Stimulated activated CD8-positive, alpha-beta memory T cell treated with anti-CD3 and anti-CD28 coated beads, Interleukin-2, amount 100 ng/mL, for 1 hour (primary cell): Measurements from ENCODE around the gene FXYD7.
"Not testable (repeated sequence)": the region's sequence is repeated elsewhere in the genome, so short reads cannot be mapped to it uniquely, and the experiment has no call there.

Source experiments
- DNase-seq, 2 donors: peaks; one replicate each; pipeline ENCODE4 v3.0.0-alpha.2; 2020; ENCODE audit warnings: low read depth in 2 of 2

Gene FXYD7

DNA sequence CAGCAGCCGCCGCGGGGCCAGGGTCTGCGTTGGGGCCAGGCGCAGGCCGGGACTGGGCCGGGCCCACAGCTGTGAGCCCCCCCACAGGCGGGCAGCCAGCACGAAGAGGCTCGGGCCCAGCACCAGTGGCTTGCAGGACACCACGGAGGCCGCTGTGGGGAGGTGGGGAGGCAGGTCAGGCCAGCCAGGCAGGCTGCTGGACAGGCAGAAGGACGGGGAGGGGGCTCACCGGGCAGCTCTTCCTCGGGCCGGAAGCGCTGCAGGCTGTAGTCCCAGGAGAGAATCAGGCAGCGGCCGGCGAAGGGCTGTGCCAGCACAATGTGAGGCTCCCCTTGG lies 16.5 kb upstream of the FXYD7 start:
- no peak for DNase-seq

DNA sequence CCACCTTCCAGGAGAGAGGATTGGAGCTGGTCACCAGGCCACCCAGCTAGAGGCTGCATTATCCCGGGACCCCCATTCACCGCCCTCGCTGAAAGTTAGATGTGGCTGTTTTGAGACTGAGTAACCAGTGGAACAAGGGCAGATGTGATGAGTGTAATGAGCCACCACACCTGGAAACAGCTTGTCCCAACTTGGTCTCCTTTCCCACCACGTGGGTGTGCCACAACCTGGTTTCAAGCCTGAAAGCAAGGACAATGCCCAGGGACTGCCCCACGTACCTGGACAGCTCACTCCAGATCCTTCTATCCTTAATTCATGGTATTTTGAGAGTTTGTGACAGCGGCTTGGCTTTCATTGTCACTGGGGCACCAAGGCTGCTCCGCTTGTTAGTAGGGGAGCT lies 15.2 kb upstream of the FXYD7 start:
- no peak for DNase-seq

DNA sequence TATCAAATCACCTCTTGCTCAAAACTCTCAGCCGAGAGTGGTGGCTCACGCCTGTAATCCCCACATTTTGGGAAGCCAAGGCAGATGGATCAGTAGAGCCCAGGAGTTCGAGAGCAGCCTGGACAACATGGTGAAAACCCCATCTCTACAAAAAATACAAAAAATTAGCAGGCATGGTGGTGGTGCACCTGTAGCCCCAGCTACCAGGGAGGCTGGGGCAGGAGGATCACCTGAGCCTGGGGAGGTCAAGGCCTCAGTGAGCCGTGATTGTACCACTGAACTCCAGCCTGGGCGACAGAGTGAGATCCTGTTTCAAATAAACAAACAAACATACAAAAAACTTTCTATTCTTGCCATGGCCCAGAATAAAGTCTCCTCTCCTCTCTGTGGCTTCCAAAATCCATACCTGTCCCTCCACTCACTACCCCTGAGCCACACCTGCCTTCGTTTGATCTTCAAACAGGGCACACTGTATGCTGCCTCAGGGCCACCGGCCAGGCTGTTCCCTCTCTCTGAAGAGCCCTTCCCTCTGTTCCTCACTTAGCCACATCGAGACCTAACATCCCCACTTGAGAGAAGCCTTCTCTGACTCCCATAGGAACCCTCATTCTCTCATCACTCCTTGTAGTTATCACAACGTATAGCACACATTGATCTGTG lies 14.5 kb upstream of the FXYD7 start:
- no peak for DNase-seq

DNA sequence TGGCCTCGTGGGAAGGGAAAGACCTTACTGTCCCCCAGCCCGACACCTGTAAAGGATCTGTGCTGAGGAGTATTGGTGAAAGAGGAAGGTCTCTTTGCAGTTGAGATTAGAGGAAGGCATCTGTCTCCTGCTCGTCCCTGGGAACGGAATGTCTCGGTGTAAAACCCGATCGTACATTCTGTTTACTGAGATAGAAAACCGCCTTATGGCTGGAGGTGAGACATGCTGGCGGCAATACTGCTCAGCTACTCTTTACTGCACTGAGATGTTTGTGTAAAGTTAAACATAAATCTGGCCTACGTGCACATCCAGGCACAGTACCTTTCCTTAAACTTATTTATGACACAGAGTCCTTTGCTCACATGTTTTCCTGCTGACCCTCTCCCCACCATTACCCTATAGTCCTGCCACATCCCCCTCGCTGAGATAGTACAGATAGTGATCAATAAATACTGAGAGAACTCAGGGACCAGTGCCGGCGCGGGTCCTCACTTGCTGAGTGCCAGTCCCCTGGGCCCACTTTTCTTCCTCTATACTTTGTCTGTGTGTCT lies 13.3 kb upstream of the FXYD7 start:
- not testable (repeated sequence) for DNase-seq

DNA sequence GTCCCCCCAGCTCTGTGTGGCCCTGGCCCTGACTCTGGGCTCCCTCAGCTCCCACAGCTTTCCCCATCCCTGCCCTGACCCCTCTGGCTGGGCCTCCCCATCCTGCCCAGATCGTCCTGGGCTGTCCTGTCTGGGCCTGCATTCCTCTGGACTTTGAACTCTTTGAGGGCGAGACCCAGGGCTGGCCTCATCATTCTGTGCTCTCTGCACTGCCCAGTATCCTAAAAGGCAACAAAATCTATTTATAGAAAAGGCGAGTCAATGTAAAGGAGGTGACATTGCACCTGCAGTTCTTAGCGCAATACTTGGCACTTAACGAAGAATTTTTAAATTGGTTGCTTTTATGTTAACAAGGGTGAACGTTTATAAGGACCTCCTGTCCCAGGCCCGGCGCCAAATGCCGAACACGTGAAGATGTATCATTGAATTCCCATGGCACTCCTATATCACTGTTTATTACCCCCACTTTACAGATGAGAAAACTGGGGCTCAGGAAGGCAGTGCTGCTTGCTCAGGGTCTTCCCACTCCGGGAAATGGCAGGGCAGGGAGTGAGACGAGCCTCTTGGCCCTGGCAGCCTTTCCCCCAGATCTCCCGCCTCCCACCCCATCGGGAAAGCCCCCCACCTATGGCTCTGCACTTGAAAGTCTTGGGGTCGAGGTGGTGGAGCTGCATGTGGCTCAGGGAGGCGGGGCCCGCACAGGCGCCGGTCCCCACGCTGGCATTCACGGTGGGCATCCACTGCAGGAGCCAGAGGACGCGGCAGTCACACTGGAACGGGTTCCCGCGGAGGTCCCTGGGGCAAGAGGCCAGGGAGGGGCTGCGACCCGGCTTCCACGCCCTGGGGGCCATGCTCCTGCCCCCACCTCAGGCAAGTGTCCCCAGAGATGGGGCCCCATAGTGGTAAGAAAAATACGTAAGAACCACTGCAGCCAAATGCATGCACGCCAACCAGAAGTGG lies 12.0 kb upstream of the FXYD7 start:
- DNase-seq = no peak

DNA sequence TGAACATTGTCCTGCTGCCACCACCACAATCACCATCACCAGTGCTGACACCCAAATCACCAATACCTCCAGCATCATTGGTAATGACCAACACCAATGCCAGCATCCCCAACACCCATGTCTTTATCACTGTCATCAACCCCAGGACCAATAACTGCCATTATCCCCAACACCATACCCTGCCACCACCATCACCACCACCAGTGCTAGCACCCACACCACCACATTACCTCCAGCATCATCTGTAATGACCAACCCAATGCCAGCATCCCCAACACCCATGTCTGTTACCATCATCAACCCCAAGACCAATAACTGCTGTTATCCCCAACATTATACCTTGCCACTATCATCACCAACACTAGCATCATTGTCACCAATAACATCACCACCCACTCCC lies 10.8 kb upstream of the FXYD7 start:
- DNase-seq = no peak

DNA sequence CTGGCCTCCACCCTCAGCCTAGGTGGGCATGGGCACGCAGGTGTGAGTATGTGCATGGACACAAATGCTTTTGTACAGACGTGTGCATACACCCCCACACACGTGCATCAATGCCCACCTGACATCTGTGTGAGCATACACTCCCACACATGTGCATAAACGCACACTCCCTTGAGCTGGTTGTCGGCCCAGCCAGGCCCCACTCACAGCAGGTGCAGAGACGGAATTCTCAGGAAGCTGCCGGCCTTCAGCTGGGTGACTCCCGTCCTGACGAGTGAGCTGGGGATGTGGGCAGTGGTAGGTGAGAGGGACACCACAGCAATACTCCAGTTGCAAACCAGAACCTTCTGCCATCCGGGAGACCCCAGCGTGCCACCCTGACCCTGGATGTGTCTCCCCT lies 9.2 kb upstream of the FXYD7 start:
- no peak for DNase-seq

DNA sequence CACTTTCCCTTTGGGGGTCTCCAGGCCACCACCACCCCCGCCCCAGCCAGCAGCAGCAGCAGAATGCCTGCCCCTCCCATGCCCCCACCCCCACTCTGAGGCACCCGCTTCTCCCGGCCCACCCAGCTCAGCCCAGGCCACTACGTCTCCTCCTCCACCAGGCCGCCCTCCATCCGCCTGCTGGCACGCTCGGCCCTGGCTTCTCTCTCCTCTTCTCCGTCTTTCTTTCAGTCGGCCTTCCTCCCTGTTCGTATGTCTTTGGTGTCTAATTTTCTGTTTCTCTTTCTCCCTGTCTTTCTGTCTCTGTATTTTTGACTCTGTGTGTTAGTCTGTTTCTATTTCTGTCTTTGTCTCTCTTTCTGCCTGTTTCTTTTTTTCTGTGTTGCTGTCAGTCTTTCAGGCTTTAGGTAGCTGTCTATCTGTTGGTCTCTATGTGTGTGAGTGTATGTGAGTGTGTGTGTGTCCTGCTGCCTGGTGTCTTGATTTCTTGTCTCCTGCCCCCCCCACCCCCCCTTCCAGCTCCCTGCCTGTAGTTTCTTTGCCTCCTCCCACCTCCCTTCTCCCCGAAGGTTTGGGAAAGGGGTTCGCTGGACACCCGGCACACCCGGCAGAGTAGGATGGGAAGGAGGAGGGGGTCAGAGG lies 8.3 kb upstream of the FXYD7 start, which contains the start of gene LGI4:
TSS of gene LGI4 (minus strand) at position 459 of the 642 bp plus-strand sequence. CDS start at position 80, 379 bp downstream.
- no peak for DNase-seq

DNA sequence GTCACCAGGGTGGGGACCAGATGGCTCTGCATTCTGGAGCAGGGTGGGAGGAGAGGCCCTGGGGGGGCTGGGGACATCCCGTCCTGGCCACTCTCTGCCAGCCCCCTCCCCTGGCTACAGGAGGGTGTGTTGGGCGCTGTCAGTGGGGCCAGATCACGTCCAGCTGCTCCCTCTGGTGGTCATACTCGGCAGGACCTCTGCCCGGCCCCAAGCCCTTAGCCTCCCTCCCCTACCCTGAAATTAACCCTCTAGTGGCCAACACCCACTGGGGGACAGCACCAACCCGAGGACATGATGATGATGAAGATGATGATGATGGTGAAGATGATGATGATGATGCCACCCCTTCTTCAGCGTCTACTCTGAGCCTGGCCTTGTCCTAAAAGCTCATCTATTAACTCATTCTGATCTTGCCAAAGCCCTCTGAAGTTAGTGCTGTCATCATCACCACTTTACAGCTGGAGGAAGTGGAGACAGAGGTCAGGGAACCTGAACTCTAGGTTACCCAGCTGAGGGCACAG lies 7.6 kb upstream of the FXYD7 start:
- DNase-seq = peak; percentile 27 to 36

DNA sequence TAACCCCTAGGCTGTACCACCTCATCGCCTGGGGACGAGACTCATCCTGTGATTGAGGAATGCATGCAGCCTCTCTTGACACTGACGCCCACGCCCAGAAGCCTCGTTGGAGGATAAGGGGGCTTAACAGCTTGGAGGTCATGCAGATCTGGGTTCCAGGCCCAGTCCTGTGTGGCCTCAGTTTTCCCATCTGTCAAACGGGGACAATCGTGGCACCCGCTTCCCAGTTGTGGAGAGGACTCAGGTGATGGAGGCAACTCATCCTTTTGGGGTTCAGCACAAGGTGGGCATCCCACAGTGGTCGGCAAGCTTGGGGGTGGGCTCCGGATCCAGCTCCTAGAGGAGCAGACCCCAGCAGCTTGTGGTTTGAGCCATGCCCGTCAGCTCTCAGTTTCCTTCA lies 6.8 kb upstream of the FXYD7 start:
- DNase-seq = no peak

DNA sequence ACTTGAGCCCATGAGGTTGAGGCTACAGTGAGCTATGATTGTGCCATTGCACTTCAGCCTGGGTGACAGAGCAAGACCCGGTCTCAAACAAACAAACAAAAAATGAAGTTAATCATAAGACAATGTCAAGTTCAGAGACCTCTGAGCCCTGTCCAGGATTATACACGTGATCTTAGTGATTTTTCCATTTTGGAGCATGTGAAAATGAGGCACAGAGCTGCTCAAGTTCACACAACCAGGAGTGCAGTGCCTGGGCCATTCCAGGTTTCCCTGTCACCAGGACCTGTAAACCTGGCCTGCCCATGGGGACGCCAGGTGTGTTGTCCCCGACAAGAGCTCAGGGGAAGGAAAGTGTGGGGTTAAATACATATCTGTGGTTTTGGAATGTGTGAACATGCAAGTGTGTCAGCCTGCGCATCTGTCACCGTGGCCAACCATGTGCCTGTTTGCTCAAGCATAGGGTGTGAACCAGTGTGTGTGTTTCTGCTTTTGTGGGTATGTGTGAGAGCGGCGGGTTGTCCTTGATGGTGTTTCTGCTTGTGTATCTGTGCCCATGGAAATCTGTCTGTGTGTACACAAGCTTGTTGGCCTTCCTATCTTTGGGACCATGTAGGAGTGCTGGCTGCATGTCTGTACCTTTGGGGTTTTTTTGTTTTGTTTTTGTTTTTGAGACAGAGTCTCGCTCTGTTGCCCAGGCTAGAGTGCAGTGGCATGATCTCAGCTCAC lies 5.9 kb upstream of the FXYD7 start:
- no peak for DNase-seq

DNA sequence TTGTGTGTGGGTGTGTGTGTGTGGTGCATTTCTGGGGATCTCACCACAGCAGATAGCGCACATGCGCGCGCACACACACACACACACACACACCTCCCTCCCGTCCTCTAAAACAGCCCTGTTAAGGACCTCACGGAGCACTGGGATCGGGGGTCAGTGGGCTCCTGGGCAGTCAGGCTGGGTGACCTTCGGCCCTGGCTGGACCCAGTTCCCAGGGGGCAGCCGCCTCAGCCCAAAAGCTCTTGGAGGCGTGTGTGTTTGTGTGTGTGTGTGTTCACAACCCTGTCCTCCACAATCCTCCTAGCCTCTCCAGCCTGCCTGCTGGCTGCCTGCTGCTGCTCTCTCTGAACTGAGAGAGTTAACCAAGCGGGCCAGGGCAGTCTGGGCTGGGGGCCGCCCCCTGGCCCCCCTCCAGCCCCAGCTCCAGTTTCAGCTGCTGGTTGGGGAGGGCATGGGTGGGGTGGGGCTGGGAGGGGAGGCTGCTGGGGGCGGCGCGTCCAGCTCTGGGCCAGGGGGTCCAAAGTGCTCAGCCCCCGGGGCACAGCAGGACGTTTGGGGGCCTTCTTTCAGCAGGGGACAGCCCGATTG lies 4.7 kb upstream of the FXYD7 start, which contains the start of gene FXYD1:
TSS of gene FXYD1 (plus strand) at position 520 of the 588 bp plus-strand sequence. CDS start 1,256 bp downstream, outside the sequence.
- DNase-seq = no peak

DNA sequence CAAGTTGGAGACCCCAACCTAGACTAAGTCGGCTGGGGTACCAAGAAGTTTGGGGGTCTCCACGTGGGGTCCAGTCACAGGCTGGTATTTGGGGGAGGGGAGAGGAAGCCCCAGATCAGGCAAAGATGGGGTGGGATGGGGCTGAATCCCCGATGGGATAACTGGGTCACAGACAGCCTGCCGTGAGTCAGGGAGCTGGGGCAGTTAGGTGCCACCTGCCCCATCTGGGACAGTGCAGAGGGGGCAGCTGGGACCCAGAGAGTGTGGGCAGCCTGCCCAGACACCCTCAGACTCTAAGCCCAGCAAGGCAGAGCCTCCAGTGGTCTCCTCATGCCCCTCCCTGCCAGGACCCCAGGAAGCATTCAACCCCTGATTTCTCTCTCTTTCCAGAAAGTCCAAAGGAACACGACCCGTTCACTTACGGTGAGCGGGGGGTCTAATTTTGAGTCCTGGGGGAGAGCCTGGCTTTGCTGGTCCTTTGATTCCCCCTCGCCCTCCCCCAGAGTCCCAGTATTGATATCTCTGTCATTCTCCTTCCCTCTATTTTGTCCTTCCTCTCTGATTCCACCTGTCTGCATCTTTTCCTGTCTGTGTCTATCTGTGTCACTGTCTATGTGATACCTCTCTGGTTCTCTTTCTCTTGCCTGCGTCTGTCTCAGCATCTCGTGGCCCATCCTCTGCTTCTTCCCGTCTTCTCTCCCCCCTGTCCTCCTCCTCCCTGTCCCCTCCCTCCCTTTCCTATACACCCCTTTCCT lies 2.7 kb upstream of the FXYD7 start:
- DNase-seq = no peak

DNA sequence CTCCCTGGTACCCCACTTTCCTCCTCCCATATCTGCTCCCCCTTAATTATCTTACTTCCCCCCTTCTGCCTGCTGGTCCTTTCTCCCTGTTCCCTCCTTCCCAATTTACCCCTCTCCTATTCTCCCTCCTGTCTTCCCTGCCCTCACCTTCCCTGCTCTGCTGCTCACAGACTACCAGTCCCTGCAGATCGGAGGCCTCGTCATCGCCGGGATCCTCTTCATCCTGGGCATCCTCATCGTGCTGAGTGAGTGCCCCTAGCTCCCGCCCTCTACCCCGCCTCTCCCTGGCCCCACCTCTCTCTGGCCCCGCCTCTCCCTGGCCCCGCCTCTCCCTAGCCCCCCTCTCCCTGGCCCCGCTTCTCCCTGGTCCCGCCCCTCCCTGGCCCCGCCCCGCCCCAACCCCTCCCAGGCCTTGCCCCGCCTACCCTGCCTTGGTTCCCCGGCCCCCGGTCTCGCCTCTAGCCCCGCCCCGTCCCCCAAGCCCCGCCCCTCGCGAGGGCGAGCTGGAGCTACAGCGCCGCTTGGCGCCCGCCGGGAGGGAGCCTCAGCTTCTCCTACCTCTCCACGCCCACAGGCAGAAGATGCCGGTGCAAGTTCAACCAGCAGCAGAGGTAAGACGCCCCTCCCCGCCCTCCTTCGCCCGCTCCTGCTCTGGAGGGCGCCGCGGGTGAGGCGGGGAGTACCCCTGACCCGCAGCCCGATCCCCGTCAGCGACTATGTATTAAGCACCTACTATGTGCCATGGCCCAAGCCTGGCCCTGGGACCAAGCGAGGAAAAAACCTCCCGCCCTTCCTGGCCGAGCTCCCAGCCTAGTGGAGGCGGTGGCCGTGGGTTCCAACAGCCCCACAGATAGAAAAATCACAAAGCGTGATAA lies 1.9 kb upstream of the FXYD7 start:
- DNase-seq = peak; percentile 91 to 95

DNA sequence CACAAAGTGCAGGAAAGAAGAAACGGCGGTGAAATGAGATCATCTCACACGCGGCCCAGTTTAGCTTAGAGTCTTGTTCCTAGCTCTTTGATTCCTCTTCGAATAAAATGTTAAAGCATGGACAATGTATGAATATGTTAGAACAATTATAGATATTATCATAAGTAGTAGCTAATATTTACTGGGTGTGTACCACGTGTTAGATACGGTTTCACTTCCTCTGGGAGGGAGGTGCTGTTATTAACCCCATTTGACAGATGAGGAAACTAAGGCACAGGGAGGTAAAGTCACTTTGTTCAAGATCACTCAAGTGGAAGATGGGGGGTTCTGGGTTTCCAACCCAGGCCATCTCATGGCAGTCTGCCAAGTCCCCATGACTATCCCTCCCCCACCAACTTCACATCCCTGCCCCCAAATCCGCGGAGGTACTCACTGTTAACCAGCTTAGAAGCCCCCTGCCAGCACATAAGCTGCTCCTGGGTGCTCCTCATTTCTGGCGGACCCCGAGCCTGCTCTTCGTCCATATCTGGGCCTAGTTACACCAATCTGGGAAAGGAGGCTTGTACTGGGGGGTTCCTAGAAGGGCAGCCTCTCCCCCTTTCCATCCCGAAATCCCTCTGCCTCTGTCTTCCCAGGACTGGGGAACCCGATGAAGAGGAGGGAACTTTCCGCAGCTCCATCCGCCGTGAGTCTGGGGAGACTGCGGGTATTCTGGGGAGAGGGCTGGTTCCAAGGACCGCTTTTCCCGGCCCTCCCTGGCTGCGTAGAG lies 1.0 kb upstream of the FXYD7 start:
- no peak for DNase-seq

DNA sequence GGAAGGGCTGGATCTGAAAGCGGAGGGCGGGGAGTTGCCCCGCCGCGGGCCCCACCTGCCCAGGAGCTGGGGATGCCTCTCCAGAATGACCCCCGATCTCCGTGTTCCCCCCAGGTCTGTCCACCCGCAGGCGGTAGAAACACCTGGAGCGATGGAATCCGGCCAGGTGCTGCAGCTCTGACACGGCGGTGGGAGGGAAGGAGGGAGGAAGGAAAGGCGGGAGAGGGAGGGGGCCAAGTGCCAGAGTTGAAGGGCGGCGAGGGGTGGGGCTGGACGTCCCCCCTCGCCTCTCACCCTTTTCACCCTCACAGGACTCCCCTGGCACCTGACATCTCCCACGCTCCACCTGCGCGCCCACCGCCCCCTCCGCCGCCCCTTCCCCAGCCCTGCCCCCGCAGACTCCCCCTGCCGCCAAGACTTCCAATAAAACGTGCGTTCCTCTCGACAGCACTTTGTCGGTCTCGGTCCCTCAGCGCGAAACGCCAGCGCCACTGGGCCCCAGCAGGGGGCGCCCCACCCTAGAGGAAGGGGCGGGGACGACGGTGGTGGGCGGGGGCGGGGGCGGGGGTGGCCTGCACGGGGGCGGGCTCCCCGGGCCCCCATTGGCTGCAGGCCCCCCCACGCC lies 337 bp upstream of the FXYD7 start:
- peak; percentile 43 to 62 for DNase-seq

DNA sequence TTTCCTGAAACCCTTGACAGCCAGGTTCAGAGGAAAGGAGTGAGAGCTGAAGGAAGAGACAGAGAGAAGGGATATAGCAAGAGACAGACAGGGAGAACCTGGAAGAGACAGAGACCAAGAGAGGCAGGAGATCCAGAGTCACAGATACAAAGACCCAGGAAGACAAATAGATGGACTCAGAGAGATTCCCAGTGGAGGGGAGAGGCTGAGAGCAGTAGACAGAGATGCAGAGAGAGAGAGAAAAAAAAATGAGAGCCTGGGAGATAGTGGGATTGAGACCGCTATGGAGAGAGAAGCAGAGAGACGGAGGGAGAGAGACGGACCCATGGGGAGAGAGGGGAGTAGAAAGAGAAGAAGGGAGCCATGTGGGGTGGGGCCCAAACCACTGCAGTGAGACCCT lies 763 bp downstream of the FXYD7 start:
- DNase-seq = no peak

DNA sequence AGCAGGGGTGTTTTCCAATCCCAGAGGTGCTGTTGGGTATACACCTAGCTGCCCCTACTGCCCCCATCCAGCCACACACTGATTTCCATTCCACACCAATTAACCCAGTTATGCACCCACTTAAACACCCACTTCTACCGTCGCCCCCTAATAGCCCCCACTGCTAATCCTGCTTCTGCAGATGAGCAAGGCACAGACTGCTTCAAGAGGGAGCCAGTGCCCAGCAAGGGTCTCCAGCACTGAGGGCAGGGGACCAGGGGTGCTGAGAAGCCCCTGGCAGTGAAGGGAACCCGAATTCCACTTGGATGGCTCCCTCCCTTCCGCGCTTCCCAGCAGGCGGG lies 1.2 kb downstream of the FXYD7 start:
- no peak for DNase-seq
